H1 (cell line): Measurements from ENCODE around the gene DTWD2. TPM values are rescaled to one million over a fixed set of nuclear protein-coding genes. Genes with fewer than 3 reads are reported as not detected.

Experiments
- CTCF ChIA-PET: fragments of 300-600 bp; sonication (Branson Sonifier 250); formaldehyde crosslinking; loops from one replicate; lab custom pipeline; 2021; ENCODE audit not compliant: partially characterized antibody; lab: Charles Lee
- POLR2A ChIA-PET: fragments of 300-600 bp; sonication (Branson Sonifier 250); formaldehyde crosslinking; loops from one replicate; lab custom pipeline; 2021; ENCODE audit warnings: inconsistent platforms; ENCODE audit not compliant: partially characterized antibody; lab: Charles Lee
- DNase-seq, 2 experiments: peaks; one replicate each; pipeline versions ENCODE4 v3.0.0 to v3.0.0-alpha.2; 2010 to 2022; ENCODE audit warnings: low spot score in 2 of 2, low read depth in 1 of 2, mixed read lengths in 1 of 2
- FAIRE-seq: peaks from 2 replicates; lab custom pipeline; 2011; peaks lifted over from hg19 to GRCh38; lab: Jason Lieb, UNC
- H2AFZ ChIP-seq: 2 replicates; pipeline ENCODE4 v1.8.1; 2012; ENCODE audit warnings: low read length, inconsistent platforms
- H2AK5ac ChIP-seq: 2 replicates; pipeline ENCODE4 v1.6.1; 2013; ENCODE audit warnings: low read depth, low read length
- H2BK120ac ChIP-seq: replicated peaks from 2 replicates; pipeline ENCODE3; 2013; ENCODE audit warnings: low read depth, low read length, inconsistent platforms
- H2BK12ac ChIP-seq: 2 replicates; pipeline ENCODE4 v1.6.1; 2013; ENCODE audit warnings: low read depth, low read length
- H2BK15ac ChIP-seq: 2 replicates; pipeline ENCODE4 v1.6.1; 2013; ENCODE audit warnings: low read length
- H2BK20ac ChIP-seq: 2 replicates; pipeline ENCODE4 v1.6.1; 2013; ENCODE audit warnings: low read length
- H2BK5ac ChIP-seq: 2 replicates; pipeline ENCODE4 v1.6.1; 2013; ENCODE audit warnings: low read depth, low read length
- H3K14ac ChIP-seq: 2 replicates; pipeline ENCODE4 v1.6.1; 2013; ENCODE audit warnings: inconsistent platforms; ENCODE audit not compliant: insufficient read length
- H3K18ac ChIP-seq: 2 replicates; pipeline ENCODE4 v1.6.1; 2013; ENCODE audit warnings: low read length; ENCODE audit errors: extremely low read depth
- H3K23ac ChIP-seq: 2 replicates; pipeline ENCODE4 v1.6.1; 2013; ENCODE audit warnings: inconsistent platforms; ENCODE audit not compliant: insufficient read length
- H3K23me2 ChIP-seq: 2 replicates; pipeline ENCODE4 v1.6.1; 2013; ENCODE audit warnings: low read depth, low read length
- H3K27ac ChIP-seq: 2 replicates; pipeline ENCODE4 v1.6.1; 2011; ENCODE audit warnings: low read depth, low read length, inconsistent platforms
- H3K27me3 ChIP-seq, 4 experiments: replicated peaks in 1 of 4; 1 replicate in 1 of 4; 2 replicates in 3 of 4; pipeline versions ENCODE4 v1.6.1 to v1.8.1; 2011 to 2013; ENCODE audit warnings: low read length in 3 of 4, mild to moderate bottlenecking in 3 of 4, inconsistent platforms in 2 of 4, mixed read lengths in 2 of 4, moderate library complexity in 1 of 4; ENCODE audit not compliant: control insufficient read depth in 3 of 4, insufficient read depth in 3 of 4; ENCODE audit errors: extremely low read depth in 1 of 4
- H3K36me3 ChIP-seq, 4 experiments: 2 replicates each; pipeline versions ENCODE4 v1.6.1 to v1.8.1; 2011 to 2013; ENCODE audit warnings: mild to moderate bottlenecking in 4 of 4, low read length in 3 of 4, moderate library complexity in 2 of 4, control low read depth in 1 of 4, inconsistent platforms in 1 of 4; ENCODE audit not compliant: insufficient read depth in 4 of 4, control insufficient read depth in 2 of 4
- H3K4ac ChIP-seq: replicated peaks from 2 replicates; pipeline ENCODE3; 2013; ENCODE audit warnings: low read length, low read depth, mixed read lengths, inconsistent platforms; ENCODE audit not compliant: insufficient read length
- H3K4me1 ChIP-seq, 4 experiments: replicated peaks in 1 of 4; 1 replicate in 1 of 4; 2 replicates in 3 of 4; pipeline versions ENCODE4 v1.6.1 to v1.8.1; 2011 to 2013; ENCODE audit warnings: low read length in 3 of 4, inconsistent platforms in 2 of 4, mixed read lengths in 1 of 4; ENCODE audit not compliant: insufficient read depth in 4 of 4, control insufficient read depth in 3 of 4
- H3K4me2 ChIP-seq, 2 experiments: 2 replicates each; pipeline versions ENCODE4 v1.6.1 to v1.8.1; 2011 to 2013; ENCODE audit warnings: low read depth in 2 of 2, low read length in 2 of 2, control low read depth in 1 of 2, inconsistent platforms in 1 of 2, mild to moderate bottlenecking in 1 of 2; ENCODE audit not compliant: insufficient read depth in 1 of 2
- H3K4me3 ChIP-seq, 4 experiments: fragments of 200-600, 300-600 bp in 1 of 4; sonication (generic), shearing (Covaris generic), sonication (Bioruptor Twin) in 1 of 4; 2 replicates each; pipeline versions ENCODE4 v1.5.1 to v1.8.1; 2011 to 2016; ENCODE audit warnings: low read length in 4 of 4, low read depth in 3 of 4, control low read depth in 2 of 4, inconsistent platforms in 2 of 4, mild to moderate bottlenecking in 2 of 4, mixed read lengths in 1 of 4, moderate library complexity in 1 of 4; ENCODE audit not compliant: insufficient read depth in 2 of 4; ENCODE audit errors: extremely low read depth in 1 of 4
- H3K56ac ChIP-seq: replicated peaks from 2 replicates; pipeline ENCODE3; 2013; ENCODE audit warnings: low read depth, mild to moderate bottlenecking, mixed read lengths, low read length, inconsistent platforms; ENCODE audit not compliant: insufficient read length
- H3K79me1 ChIP-seq: 2 replicates; pipeline ENCODE4 v1.6.1; 2013; ENCODE audit warnings: low read depth, low read length, control low read depth
- H3K79me2 ChIP-seq, 2 experiments: 2 replicates each; pipeline versions ENCODE4 v1.6.1 to v1.8.1; 2012 to 2013; ENCODE audit warnings: low read length in 2 of 2, mild to moderate bottlenecking in 2 of 2, inconsistent platforms in 1 of 2; ENCODE audit not compliant: insufficient read depth in 2 of 2, control insufficient read depth in 1 of 2
- H3K9ac ChIP-seq, 4 experiments: replicated peaks in 1 of 4; 1 replicate in 1 of 4; 2 replicates in 3 of 4; pipeline versions ENCODE4 v1.6.1 to v1.8.1; 2011 to 2013; ENCODE audit warnings: low read depth in 3 of 4, low read length in 3 of 4, control low read depth in 2 of 4, mild to moderate bottlenecking in 2 of 4, moderate library complexity in 2 of 4, inconsistent platforms in 1 of 4; ENCODE audit errors: extremely low read depth in 1 of 4
- H3K9me3 ChIP-seq, 2 experiments: 2 replicates each; pipeline versions ENCODE4 v1.6.1 to v1.8.1; 2012 to 2013; ENCODE audit warnings: mild to moderate bottlenecking in 2 of 2, moderate library complexity in 2 of 2, control low read depth in 1 of 2, inconsistent platforms in 1 of 2, low read depth in 1 of 2, low read length in 1 of 2, mixed read lengths in 1 of 2; ENCODE audit not compliant: insufficient read depth in 2 of 2
- H4K20me1 ChIP-seq, 2 experiments: replicated peaks in 1 of 2; 2 replicates each; pipeline versions ENCODE3 to v1.8.1; 2011 to 2013; ENCODE audit warnings: inconsistent platforms in 2 of 2, low read length in 2 of 2, mild to moderate bottlenecking in 1 of 2; ENCODE audit not compliant: insufficient read depth in 2 of 2, control insufficient read depth in 1 of 2
- H4K5ac ChIP-seq: 2 replicates; pipeline ENCODE4 v1.6.1; 2013; ENCODE audit warnings: low read length, low read depth, mixed read lengths, inconsistent platforms; ENCODE audit not compliant: insufficient read length
- H4K8ac ChIP-seq: 2 replicates; pipeline ENCODE4 v1.8.0; 2013; ENCODE audit warnings: mild to moderate bottlenecking, moderate library complexity, low read length, inconsistent platforms; ENCODE audit not compliant: insufficient read depth; ENCODE audit errors: extremely low read depth
- H4K91ac ChIP-seq: replicated peaks from 2 replicates; pipeline ENCODE3; 2013; ENCODE audit warnings: low read length, mixed read lengths, inconsistent platforms; ENCODE audit not compliant: insufficient read length
- BACH1 ChIP-seq: IDR thresholded peaks from 2 replicates; pipeline ENCODE4 v1.6.1; 2012; ENCODE audit warnings: low read length, improper control_type of control experiment
- E2F6 ChIP-seq: IDR thresholded peaks from 2 replicates; pipeline ENCODE4 v1.6.1; 2012; ENCODE audit warnings: inconsistent platforms
- EGR1 ChIP-seq: IDR thresholded peaks from 2 replicates; pipeline ENCODE4 v1.6.1; 2011; ENCODE audit warnings: low read depth, low read length, borderline replicate concordance
- NANOG ChIP-seq: IDR thresholded peaks from 2 replicates; pipeline ENCODE4 v1.6.1; 2011; ENCODE audit warnings: low read length, low read depth, mild to moderate bottlenecking, inconsistent platforms; ENCODE audit not compliant: insufficient read depth, poor library complexity, severe bottlenecking
- POLR2AphosphoS5 ChIP-seq: IDR thresholded peaks from 2 replicates; pipeline ENCODE4 v1.6.1; 2011; ENCODE audit warnings: low read depth, low read length
- TEAD4 ChIP-seq: IDR thresholded peaks from 2 replicates; pipeline ENCODE4 v1.6.1; 2012; ENCODE audit warnings: low read depth, low read length, inconsistent platforms, mixed read lengths
- ZNF274 ChIP-seq: IDR thresholded peaks from 2 replicates; pipeline ENCODE4 v1.7.0; 2012; ENCODE audit warnings: low read length, borderline replicate concordance; ENCODE audit errors: extremely low read depth
- WGBS, 2 experiments: shearing (Covaris generic) in 1 of 2; methylation state at CpG; one replicate each; pipeline versions ENCODE4 v1.1.6 to v1.1.7; 2013 to 2015; ENCODE audit warnings: low lambda C conversion rate in 2 of 2, mixed read lengths in 2 of 2, inconsistent platforms in 1 of 2, low coverage in 1 of 2, missing lambda C conversion rate in 1 of 2; ENCODE audit not compliant: insufficient replicate concordance in 2 of 2, insufficient coverage in 1 of 2, insufficient read length in 1 of 2; ENCODE audit errors: extremely low coverage in 1 of 2, missing lambda C conversion rate in 1 of 2; 5-methylcytosine and 5-hydroxymethylcytosine counted together
- polyA plus RNA-seq, 7 experiments: library from polyadenylated mRNA; depleted of rRNA in 3 of 7; stranded (reverse) in 5 of 7; unstranded in 2 of 7; fragments of >200 nt in 5 of 7; fragments of 200-250 nt in 2 of 7; gene quantifications; 1 replicate in 5 of 7; 2 replicates in 1 of 7; 4 replicates in 1 of 7; pipeline versions ENCODE4 v1.2.1 to v1.2.3, GENCODE V29; 2011 to 2013; ENCODE audit warnings: missing spikeins in 2 of 7, mixed read lengths in 2 of 7
- total RNA-seq: library from RNA; stranded (reverse); fragmentation: NEBNext Ultra II Directional; extraction: Animal tissue kit (Norgen Biotek cat#: 25700); gene quantifications from 2 replicates; pipeline ENCODE4 v1.2.1, GENCODE V29; 2021

DTWD2 gene
- total and polyA plus RNA-seq, 2 of the 8 experiments (the other 6 are each of a cell fraction or from before 2014, with no cell fraction given), result 4.3 to 17.1 TPM

DNA sequence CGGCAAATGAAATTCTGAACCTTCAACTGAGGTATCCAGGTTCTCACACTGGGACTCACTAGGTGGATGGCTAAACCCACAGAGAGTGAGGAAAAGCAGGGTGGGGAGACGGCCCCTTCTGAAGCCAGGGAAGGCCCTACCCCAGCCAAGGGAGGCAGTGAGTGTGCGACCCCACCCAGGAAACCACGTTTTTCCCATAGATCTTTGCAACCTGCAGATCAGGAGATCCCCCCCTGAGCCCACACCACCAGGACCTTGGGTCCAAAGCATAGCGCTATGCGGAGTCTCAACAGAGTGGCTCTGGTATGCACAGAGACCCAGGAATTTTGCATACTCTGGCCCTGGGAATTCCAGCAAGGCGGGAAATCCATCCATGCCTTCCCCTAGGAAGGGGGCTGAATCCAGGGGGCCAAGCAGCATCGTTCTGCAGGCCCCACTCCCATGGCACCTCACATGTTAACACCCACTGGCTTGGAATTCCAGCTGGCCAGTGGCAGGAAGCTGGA, 19.9 kb downstream of the DTWD2 start:
- CTCF ChIA-PET, result interaction anchor here (0.5 to 2.5 kb wide), 3 partner anchors 13 to 1114 kb away, joined by 3 to 6 read pairs (median 6); no protein-coding TSS in a partner anchor
- H3K27ac ChIP-seq, result no peak overlapping the region
- no peak overlapping the region for H4K5ac ChIP-seq
- no peaks in the 10 kb centered on the region for H3K4me1 ChIP-seq
- no peak for DNase-seq
- H3K23ac ChIP-seq, result no peak overlapping the region
- H3K14ac ChIP-seq, result no peak overlapping the region
- no peaks in the 10 kb centered on the region for H3K79me2 ChIP-seq
- no peak overlapping the region for H4K91ac ChIP-seq
- H3K4ac ChIP-seq, result no peak overlapping the region
- no peaks in the 10 kb centered on the region for H3K23me2 ChIP-seq
- H2AFZ ChIP-seq, result no peak overlapping the region
- H3K9me3 ChIP-seq, result peaks cover 0 to 11% of the 10 kb centered on the region in 2 experiments; a peak in 1 of 4 replicates
- H3K9ac ChIP-seq, result no peak overlapping the region
- H2BK20ac ChIP-seq, result no peak overlapping the region
- H3K18ac ChIP-seq, result no peak overlapping the region
- no peaks in the 10 kb centered on the region for H3K79me1 ChIP-seq
- POLR2A ChIA-PET, result no interaction called here
- H4K20me1 ChIP-seq, result no peaks in the 10 kb centered on the region
- WGBS, 2 experiments, result 85% methylated on average over 7 of the region's 8 CpGs; no CpG with 5 or more reads in 1 of the 2 experiments
- H2BK15ac ChIP-seq, result no peak overlapping the region
- H3K36me3 ChIP-seq, result peaks cover 0 to 3% (median 0%) of the 10 kb centered on the region in 4 experiments; a peak in 1 of 8 replicates
- H2AK5ac ChIP-seq, result no peak overlapping the region
- H3K4me2 ChIP-seq, result no peak overlapping the region
- H2BK120ac ChIP-seq, result no peak overlapping the region
- no peaks in the 10 kb centered on the region for H3K27me3 ChIP-seq
- no peak overlapping the region for H3K4me3 ChIP-seq
- no peak overlapping the region for H3K56ac ChIP-seq
- no peak for FAIRE-seq
- H4K8ac ChIP-seq, result no peak overlapping the region
- no peak overlapping the region for H2BK12ac ChIP-seq
- TF ChIP-seq TEAD4, result peak; percentile 71; the same call in 1 of the 2 replicates
- TF ChIP-seq BACH1, result no peak
- peak; percentile 60 for TF ChIP-seq E2F6
- TF ChIP-seq POLR2AphosphoS5, result no peak
- no peak for TF ChIP-seq EGR1
- TF ChIP-seq ZNF274, result no peak
- no peak for TF ChIP-seq NANOG
- H2BK5ac ChIP-seq, result no peak overlapping the region
